NCI-H2107 treated with DMSO at 0.1 percent for 48 hours (cell line): ENCODE measurements around the gene KIF26B.

Experiments used
- DNase-seq: peaks from one replicate; lab custom pipeline; 2025; ENCODE audit not compliant: unreplicated experiment; lab: John Stamatoyannopoulos, UW

KIF26B gene

GRCh38 chr1:245609354-245610150, 454.8 kb downstream of the KIF26B start:
- DNase-seq, result no peak

GRCh38 chr1:245611251-245611650, 456.5 kb downstream of the KIF26B start:
- no peak for DNase-seq

- no peak for DNase-seq
These were observed 459.7 kb downstream of the KIF26B start for GRCh38 chr1:245614476-245614875.

GRCh38 chr1:245615001-245615400, 460.2 kb downstream of the KIF26B start:
- no peak for DNase-seq

GRCh38 chr1:245621589-245621988, 466.8 kb downstream of the KIF26B start:
- DNase-seq, result peak; percentile 25

GRCh38 chr1:245622332-245623014, 467.7 kb downstream of the KIF26B start:
- no peak for DNase-seq

- DNase-seq, result no peak
These were observed 486.6 kb downstream of the KIF26B start for GRCh38 chr1:245641384-245641783.

GRCh38 chr1:245645406-245645805, 490.6 kb downstream of the KIF26B start:
- DNase-seq, result peak; percentile 61

GRCh38 chr1:245645894-245646293, 491.1 kb downstream of the KIF26B start:
- no peak for DNase-seq

GRCh38 chr1:245648749-245649522, 494.2 kb downstream of the KIF26B start:
- no peak for DNase-seq

GRCh38 chr1:245649666-245650065, 494.9 kb downstream of the KIF26B start:
- no peak for DNase-seq

- DNase-seq, result no peak
These were observed 495.7 kb downstream of the KIF26B start for GRCh38 chr1:245650441-245650960.

- no peak for DNase-seq
These were observed 496.3 kb downstream of the KIF26B start for GRCh38 chr1:245651093-245651492.

GRCh38 chr1:245652116-245652515, 497.3 kb downstream of the KIF26B start:
- no peak for DNase-seq

- no peak for DNase-seq
These were observed 498.1 kb downstream of the KIF26B start for GRCh38 chr1:245652660-245653427.

GRCh38 chr1:245654460-245655050, 499.8 kb downstream of the KIF26B start:
- no peak for DNase-seq

GRCh38 chr1:245656189-245656717, 501.5 kb downstream of the KIF26B start:
- DNase-seq, result no peak

- DNase-seq, result no peak
These were observed 502.6 kb downstream of the KIF26B start for GRCh38 chr1:245657371-245657770.

GRCh38 chr1:245663373-245663772, 508.6 kb downstream of the KIF26B start:
- no peak for DNase-seq

- DNase-seq, result no peak
These were observed 509.1 kb downstream of the KIF26B start for GRCh38 chr1:245663841-245664240.
